ENCODE measurements around the gene GRK5.

GRCh38 chr10:119268428-119268827 lies 61.1 kb downstream of the GRK5 start:
- TF ChIP-seq CTCF (IDR thresholded peaks at IDR 0.05): no peak
- no peak for TF ChIP-seq POLR2A (IDR thresholded peaks at IDR 0.05)
